Activated CD8-positive, alpha-beta memory T cell treated with anti-CD3 and anti-CD28 coated beads, Interleukin-2, amount 10 ng/mL, durations not matched to agents 7 days and 5 days (primary cell): ENCODE measurements around the gene TRIM44. TPM values are rescaled to one million over a fixed set of nuclear protein-coding genes. Genes with fewer than 3 reads are reported as not detected.

Experiments used
- ATAC-seq: fragments of 150-1000 bp; cut with Tn5 transposase; one replicate; pipeline ENCODE4 v1.10.0; 2021; ENCODE audit warnings: moderate library complexity
- CTCF ChIA-PET: fragments of 350-600 bp; sonication (Branson Sonifier 250); formaldehyde crosslinking; loops from one replicate; lab custom pipeline; 2021; ENCODE audit warnings: antibody characterized with exemption; lab: Charles Lee
- DNase-seq: peaks from one replicate; pipeline ENCODE4 v3.0.0-alpha.2; 2020
- H3K27ac Mint-ChIP-seq: one replicate; pipeline ENCODE4 v1.8.0; 2021; ENCODE audit warnings: mild to moderate bottlenecking, mixed read lengths
- H3K27me3 Mint-ChIP-seq: one replicate; pipeline ENCODE4 v1.8.0; 2021; ENCODE audit warnings: mixed read lengths
- H3K36me3 Mint-ChIP-seq: one replicate; pipeline ENCODE4 v1.8.0; 2021; ENCODE audit warnings: mild to moderate bottlenecking, mixed read lengths
- H3K4me1 Mint-ChIP-seq: one replicate; pipeline ENCODE4 v1.8.0; 2021; ENCODE audit warnings: mixed read lengths
- H3K4me3 Mint-ChIP-seq: one replicate; pipeline ENCODE4 v1.8.0; 2021; ENCODE audit warnings: mild to moderate bottlenecking, moderate library complexity, mixed read lengths
- H3K9me3 Mint-ChIP-seq: one replicate; pipeline ENCODE4 v1.8.0; 2022; ENCODE audit warnings: low read depth, mixed read lengths
- total RNA-seq, 2 experiments: library from RNA; stranded (reverse); gene quantifications; one replicate each; pipeline ENCODE4 v1.2.3, GENCODE V29; 2021

Gene TRIM44
- total RNA-seq, 2 experiments from 2014 or later: 23.1 to 24.2 TPM

GRCh38 chr11:35723493-35723892 lies 60.9 kb downstream of the TRIM44 start:
- CTCF ChIA-PET: interaction anchor here (1.5 kb wide), 2 partner anchors 11 to 99 kb away, joined by 3 read pairs; no protein-coding TSS in a partner anchor
- no peaks in the 10 kb centered on the region for H3K9me3 Mint-ChIP-seq
- DNase-seq (no peak), ATAC-seq (no peak)
- H3K27ac Mint-ChIP-seq: no peak overlapping the region
- no peak overlapping the region for H3K4me3 Mint-ChIP-seq
- H3K36me3 Mint-ChIP-seq: peaks cover 17% of the 10 kb centered on the region
- no peaks in the 10 kb centered on the region for H3K27me3 Mint-ChIP-seq
- no peaks in the 10 kb centered on the region for H3K4me1 Mint-ChIP-seq

- Mint-ChIP-seq H3K27me3 (no peaks in the 10 kb centered on the region), H3K27ac (no peak overlapping the region), H3K4me3 (no peak overlapping the region), H3K36me3 (peaks cover 20% of the 10 kb centered on the region), H3K4me1 (no peaks in the 10 kb centered on the region), H3K9me3 (no peaks in the 10 kb centered on the region)
- CTCF ChIA-PET: interaction anchor here (1.5 kb wide), 2 partner anchors 11 to 99 kb away, joined by 3 read pairs; no protein-coding TSS in a partner anchor
- ATAC-seq (no peak), DNase-seq (no peak)
Measured at GRCh38 chr11:35723913-35724312, 61.3 kb downstream of the TRIM44 start.

- H3K27me3 Mint-ChIP-seq: no peaks in the 10 kb centered on the region
- no peaks in the 10 kb centered on the region for H3K4me1 Mint-ChIP-seq
- no peak for DNase-seq
- peaks cover 31% of the 10 kb centered on the region for H3K36me3 Mint-ChIP-seq
- peaks cover 8% of the 10 kb centered on the region for H3K9me3 Mint-ChIP-seq
- CTCF ChIA-PET: no interaction called here
- no peak overlapping the region for H3K27ac Mint-ChIP-seq
- H3K4me3 Mint-ChIP-seq: no peak overlapping the region
- ATAC-seq: no peak
Measured at GRCh38 chr11:35725885-35726284, 63.3 kb downstream of the TRIM44 start.

GRCh38 chr11:35727140-35727539 lies 64.6 kb downstream of the TRIM44 start:
- Mint-ChIP-seq H3K36me3 (peaks cover 34% of the 10 kb centered on the region), H3K27ac (no peak overlapping the region)

GRCh38 chr11:35730254-35730653 lies 67.7 kb downstream of the TRIM44 start:
- Mint-ChIP-seq H3K36me3 (peaks cover 42% of the 10 kb centered on the region), H3K4me1 (no peaks in the 10 kb centered on the region), H3K27ac (no peak overlapping the region), H3K4me3 (no peak overlapping the region), H3K9me3 (peaks cover 10% of the 10 kb centered on the region), H3K27me3 (no peaks in the 10 kb centered on the region)
- DNase-seq (no peak), ATAC-seq (no peak)
- CTCF ChIA-PET: no interaction called here

More at GRCh38 chr11:35727140-35727539, 64.6 kb downstream of the TRIM44 start:
- CTCF ChIA-PET: no interaction called here
- Mint-ChIP-seq H3K4me3 (no peak overlapping the region), H3K4me1 (no peaks in the 10 kb centered on the region), H3K27me3 (no peaks in the 10 kb centered on the region), H3K9me3 (peaks cover 10% of the 10 kb centered on the region)
- DNase-seq: no peak
- ATAC-seq: no peak

- Mint-ChIP-seq H3K27ac (no peak overlapping the region), H3K36me3 (peaks cover 32% of the 10 kb centered on the region), H3K4me1 (no peaks in the 10 kb centered on the region), H3K27me3 (no peaks in the 10 kb centered on the region), H3K4me3 (no peak overlapping the region), H3K9me3 (peaks cover 7% of the 10 kb centered on the region)
- DNase-seq: no peak
- no peak for ATAC-seq
- CTCF ChIA-PET: interaction anchor here (0.8 kb wide), 1 partner anchor 11 kb away, joined by 3 read pairs; no protein-coding TSS in a partner anchor
Measured at GRCh38 chr11:35734669-35735410, 72.3 kb downstream of the TRIM44 start.

- DNase-seq (no peak), ATAC-seq (no peak)
- no peak overlapping the region for H3K27ac Mint-ChIP-seq
- no peaks in the 10 kb centered on the region for H3K4me1 Mint-ChIP-seq
- CTCF ChIA-PET: no interaction called here
- no peak overlapping the region for H3K4me3 Mint-ChIP-seq
- H3K9me3 Mint-ChIP-seq: peaks cover 3% of the 10 kb centered on the region
- H3K27me3 Mint-ChIP-seq: no peaks in the 10 kb centered on the region
- H3K36me3 Mint-ChIP-seq: peaks cover 28% of the 10 kb centered on the region
Measured at GRCh38 chr11:35735411-35735810, 72.8 kb downstream of the TRIM44 start.

GRCh38 chr11:35735903-35736302 lies 73.3 kb downstream of the TRIM44 start:
- DNase-seq (no peak), ATAC-seq (no peak)
- Mint-ChIP-seq H3K27me3 (no peaks in the 10 kb centered on the region), H3K36me3 (peaks cover 28% of the 10 kb centered on the region), H3K27ac (no peak overlapping the region), H3K4me3 (no peak overlapping the region), H3K4me1 (no peaks in the 10 kb centered on the region), H3K9me3 (peaks cover 3% of the 10 kb centered on the region)
- CTCF ChIA-PET: no interaction called here

GRCh38 chr11:35736952-35737351 lies 74.4 kb downstream of the TRIM44 start:
- Mint-ChIP-seq H3K27me3 (no peaks in the 10 kb centered on the region), H3K4me3 (no peak overlapping the region), H3K9me3 (no peaks in the 10 kb centered on the region), H3K36me3 (peaks cover 25% of the 10 kb centered on the region), H3K4me1 (no peaks in the 10 kb centered on the region), H3K27ac (no peak overlapping the region)
- ATAC-seq (no peak), DNase-seq (no peak)
- CTCF ChIA-PET: no interaction called here

- Mint-ChIP-seq H3K27ac (no peak overlapping the region), H3K9me3 (no peaks in the 10 kb centered on the region), H3K27me3 (no peaks in the 10 kb centered on the region), H3K36me3 (peaks cover 19% of the 10 kb centered on the region), H3K4me3 (no peak overlapping the region), H3K4me1 (no peaks in the 10 kb centered on the region)
- no peak for DNase-seq
- no peak for ATAC-seq
- CTCF ChIA-PET: no interaction called here
Measured at GRCh38 chr11:35740061-35740799, 77.7 kb downstream of the TRIM44 start.

GRCh38 chr11:35742707-35743454 lies 80.3 kb downstream of the TRIM44 start:
- Mint-ChIP-seq H3K4me3 (no peak overlapping the region), H3K4me1 (no peaks in the 10 kb centered on the region), H3K36me3 (peaks cover 9% of the 10 kb centered on the region), H3K27me3 (no peaks in the 10 kb centered on the region), H3K27ac (no peak overlapping the region), H3K9me3 (no peaks in the 10 kb centered on the region)
- DNase-seq (no peak), ATAC-seq (no peak)
- CTCF ChIA-PET: interaction anchor here (1.2 to 1.4 kb wide), 2 partner anchors 79 to 750 kb away, joined by 3 to 4 read pairs; no protein-coding TSS in a partner anchor

GRCh38 chr11:35746356-35747153 lies 84.0 kb downstream of the TRIM44 start:
- CTCF ChIA-PET: no interaction called here
- Mint-ChIP-seq H3K36me3 (peaks cover 3% of the 10 kb centered on the region), H3K4me1 (no peaks in the 10 kb centered on the region), H3K27me3 (no peaks in the 10 kb centered on the region), H3K4me3 (no peak overlapping the region), H3K9me3 (no peaks in the 10 kb centered on the region), H3K27ac (no peak overlapping the region)
- DNase-seq (no peak), ATAC-seq (no peak)

GRCh38 chr11:35747668-35748067 lies 85.1 kb downstream of the TRIM44 start:
- H3K4me3 Mint-ChIP-seq: no peak overlapping the region
- CTCF ChIA-PET: no interaction called here
- peaks cover 3% of the 10 kb centered on the region for H3K36me3 Mint-ChIP-seq

More at GRCh38 chr11:35747668-35748067, 85.1 kb downstream of the TRIM44 start:
- ATAC-seq (no peak), DNase-seq (no peak)
- H3K27ac Mint-ChIP-seq: no peak overlapping the region
- H3K4me1 Mint-ChIP-seq: no peaks in the 10 kb centered on the region
- H3K27me3 Mint-ChIP-seq: no peaks in the 10 kb centered on the region
- H3K9me3 Mint-ChIP-seq: no peaks in the 10 kb centered on the region
